ENCODE data around the gene DNAH8.

- TF ChIP-seq CBX3 (IDR thresholded peaks at IDR 0.05; ENCODE audit: low read depth): no peak
- TF ChIP-seq CTCF (IDR thresholded peaks at IDR 0.05 in 2 of 3, conservative IDR thresholded peaks at IDR 0.05 in 1 of 3; ENCODE audit: borderline replicate concordance in 1 of 3, insufficient read depth in 1 of 3, low read depth in 2 of 3, low read length in 2 of 3): no peak
- TF ChIP-seq SP1 (IDR thresholded peaks at IDR 0.05; ENCODE audit: low read depth): no peak
- TF ChIP-seq POLR2A (IDR thresholded peaks at IDR 0.05; ENCODE audit: borderline replicate concordance, extremely low read depth, insufficient read depth, insufficient read length): no peak
- no peak for TF ChIP-seq EZH2 (IDR thresholded peaks at IDR 0.05)
- TF ChIP-seq ATF3 (IDR thresholded peaks at IDR 0.05): no peak
- no peak for TF ChIP-seq ZFX (IDR thresholded peaks at IDR 0.05)
- no peak for TF ChIP-seq MAX (IDR thresholded peaks at IDR 0.05)
- TF ChIP-seq REST (IDR thresholded peaks at IDR 0.05; ENCODE audit: low read depth): no peak
- TF ChIP-seq SIN3A (IDR thresholded peaks at IDR 0.05; ENCODE audit: low read depth): no peak
- TF ChIP-seq ZBTB33 (IDR thresholded peaks at IDR 0.05; ENCODE audit: extremely low read depth, insufficient replicate concordance, low read length): no peak
Measured at GRCh38 chr6:39007575-39007974, 292.5 kb downstream of the DNAH8 start.
